Fibroblast of skin of left biceps (primary cell): Measurements from ENCODE around the gene DNAH17.

Experiments
- DNase-seq, 2 experiments: peaks; one replicate each; pipeline ENCODE4 v3.0.0-alpha.2; 2013; ENCODE audit warnings: low read depth in 2 of 2

The DNAH17 gene

GRCh38 chr17:78496311-78496710, 80.9 kb downstream of the DNAH17 start:
- no peak for DNase-seq

DNA sequence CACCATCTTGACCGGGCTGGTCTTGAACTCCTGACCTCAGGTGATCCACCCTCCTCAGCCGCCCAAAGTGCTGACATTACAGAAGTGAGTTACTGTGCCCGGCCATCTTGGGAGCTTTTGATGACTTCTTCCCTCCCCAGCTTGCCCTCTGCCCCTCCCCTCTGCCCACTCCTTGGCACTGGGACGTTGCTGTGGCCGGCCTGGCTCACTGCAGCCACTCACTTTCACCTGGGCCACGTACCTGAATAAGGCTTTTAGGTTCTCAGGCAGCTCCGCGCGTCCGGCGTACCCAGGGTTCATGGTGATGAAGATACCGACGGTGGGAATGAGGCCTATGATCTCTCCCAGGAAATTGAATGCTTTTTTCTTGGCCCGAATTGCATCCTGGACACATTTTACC, 81.6 kb downstream of the DNAH17 start:
- DNase-seq, result no peak

DNA sequence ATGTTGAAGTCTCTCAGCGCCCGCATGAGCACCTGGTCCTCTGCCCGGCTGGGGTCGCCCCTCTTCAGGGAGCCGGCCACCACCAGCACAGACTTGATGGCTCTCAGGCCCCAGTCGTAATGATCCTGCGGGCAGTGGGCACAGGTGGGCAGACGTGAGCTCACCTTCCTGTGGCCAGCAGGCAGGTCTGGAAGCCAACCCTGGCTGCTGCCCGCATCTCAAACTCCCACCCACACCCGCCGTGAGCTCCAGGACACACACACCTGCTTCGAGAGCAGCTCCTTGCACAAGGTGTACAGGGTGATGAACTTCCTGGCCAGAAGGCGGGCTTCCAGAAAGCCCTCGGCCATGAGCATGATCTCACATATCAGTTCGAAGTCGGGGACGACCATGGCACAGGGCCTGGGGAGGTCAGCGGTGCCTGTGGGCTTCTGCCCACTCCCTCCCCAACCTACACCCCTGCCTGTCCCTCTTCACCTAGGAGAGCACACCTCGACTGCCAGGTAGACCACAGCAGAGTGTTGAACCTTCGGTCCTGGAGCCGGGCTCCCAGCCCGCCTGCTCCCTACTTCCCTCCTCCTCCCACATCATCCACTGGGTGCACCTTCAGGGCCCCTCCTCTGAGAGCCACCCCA, 82.4 kb downstream of the DNAH17 start:
- no peak for DNase-seq

DNA sequence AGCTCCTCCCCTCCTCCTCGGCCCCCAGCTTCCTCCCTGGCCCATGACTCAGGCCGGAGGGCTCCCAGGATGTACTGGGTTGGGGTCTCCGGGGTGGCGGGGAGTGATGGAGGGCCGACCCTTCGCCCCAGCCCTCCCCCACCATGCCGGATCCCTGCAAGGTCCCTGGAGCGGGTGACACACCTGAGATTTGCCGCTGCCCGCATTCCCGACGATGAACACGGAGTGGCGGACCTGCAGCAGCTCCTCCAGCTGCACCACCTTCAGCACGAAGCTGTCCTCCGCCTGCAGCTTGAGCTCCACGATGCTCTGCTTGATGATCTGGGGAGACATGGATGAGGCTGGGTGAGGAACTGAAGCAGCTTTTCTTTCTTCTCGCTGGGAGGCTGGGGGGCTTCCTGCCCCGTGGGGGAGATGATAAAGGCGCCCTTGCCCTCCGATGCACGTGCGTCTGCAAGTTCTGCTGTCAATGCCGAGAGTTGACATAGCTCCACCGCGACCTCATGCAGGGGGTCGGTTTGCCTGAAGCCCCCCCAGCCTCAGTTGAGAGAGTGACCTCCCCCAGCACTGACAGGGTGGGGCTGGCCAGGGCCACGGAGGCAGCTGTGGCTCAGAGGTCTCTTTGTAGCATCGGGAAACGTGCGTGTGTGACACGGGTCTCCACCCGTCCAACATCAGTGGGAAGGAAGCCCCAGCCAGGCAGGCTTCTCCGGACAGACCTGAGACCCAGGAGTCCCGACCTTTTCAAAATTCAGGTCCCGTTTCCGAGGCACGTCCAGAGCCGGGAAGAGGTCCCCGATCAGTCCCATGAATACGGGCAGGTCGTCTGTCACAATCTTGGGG, 83.1 kb downstream of the DNAH17 start:
- no peak for DNase-seq

DNA sequence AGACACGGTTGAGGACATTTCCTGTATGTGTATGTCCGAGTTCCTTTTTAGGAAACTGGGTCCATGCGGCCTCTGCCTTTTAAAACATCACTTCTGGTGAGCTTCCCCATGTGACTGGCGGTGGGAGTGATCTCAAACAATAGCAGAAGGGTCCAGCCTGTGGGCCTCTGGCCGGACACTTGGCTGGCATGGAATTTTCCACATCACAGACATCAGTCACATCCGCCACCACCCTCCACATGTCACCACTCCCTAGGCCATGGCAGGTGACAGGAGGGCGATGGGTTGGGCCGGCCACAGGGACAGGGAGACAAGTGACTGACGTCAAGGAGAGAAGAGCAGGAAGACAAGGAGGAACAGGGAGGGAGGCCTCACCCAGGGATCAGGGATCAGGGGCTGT, 83.7 kb downstream of the DNAH17 start:
- no peak for DNase-seq

DNA sequence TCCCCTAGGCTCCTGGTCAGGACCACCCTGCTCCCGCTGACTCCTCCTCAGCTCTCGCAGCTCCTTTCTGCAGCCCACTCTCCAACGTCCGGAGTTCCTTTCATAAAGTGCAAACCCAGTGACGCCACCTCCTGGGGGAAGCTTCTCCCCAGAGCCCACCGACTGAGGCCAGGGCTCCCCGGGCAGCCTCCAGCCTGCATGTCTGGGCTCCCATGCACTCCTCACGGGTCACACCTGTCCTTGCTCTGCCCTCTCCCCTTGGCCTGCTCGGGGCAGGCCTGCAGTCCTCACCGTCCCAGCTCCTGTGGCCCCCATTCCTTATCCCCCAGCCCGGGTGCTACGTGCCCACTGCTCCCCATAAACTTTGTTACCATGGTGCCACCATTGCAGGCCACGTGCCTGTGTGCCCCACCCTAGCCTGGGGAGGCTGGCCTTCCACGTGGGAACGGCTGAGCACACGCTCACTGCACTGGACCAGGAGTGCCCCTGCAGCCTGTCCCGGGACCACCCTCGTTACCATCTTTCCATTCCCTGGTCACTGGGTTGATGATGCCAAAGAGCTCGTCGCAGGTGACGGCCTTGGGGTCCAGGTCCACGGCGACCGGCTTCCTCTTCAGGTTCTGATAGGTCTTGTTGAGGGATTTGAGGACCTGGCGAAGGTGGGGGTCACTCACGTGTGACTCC, 84.9 kb downstream of the DNAH17 start:
- DNase-seq, result no peak

DNA sequence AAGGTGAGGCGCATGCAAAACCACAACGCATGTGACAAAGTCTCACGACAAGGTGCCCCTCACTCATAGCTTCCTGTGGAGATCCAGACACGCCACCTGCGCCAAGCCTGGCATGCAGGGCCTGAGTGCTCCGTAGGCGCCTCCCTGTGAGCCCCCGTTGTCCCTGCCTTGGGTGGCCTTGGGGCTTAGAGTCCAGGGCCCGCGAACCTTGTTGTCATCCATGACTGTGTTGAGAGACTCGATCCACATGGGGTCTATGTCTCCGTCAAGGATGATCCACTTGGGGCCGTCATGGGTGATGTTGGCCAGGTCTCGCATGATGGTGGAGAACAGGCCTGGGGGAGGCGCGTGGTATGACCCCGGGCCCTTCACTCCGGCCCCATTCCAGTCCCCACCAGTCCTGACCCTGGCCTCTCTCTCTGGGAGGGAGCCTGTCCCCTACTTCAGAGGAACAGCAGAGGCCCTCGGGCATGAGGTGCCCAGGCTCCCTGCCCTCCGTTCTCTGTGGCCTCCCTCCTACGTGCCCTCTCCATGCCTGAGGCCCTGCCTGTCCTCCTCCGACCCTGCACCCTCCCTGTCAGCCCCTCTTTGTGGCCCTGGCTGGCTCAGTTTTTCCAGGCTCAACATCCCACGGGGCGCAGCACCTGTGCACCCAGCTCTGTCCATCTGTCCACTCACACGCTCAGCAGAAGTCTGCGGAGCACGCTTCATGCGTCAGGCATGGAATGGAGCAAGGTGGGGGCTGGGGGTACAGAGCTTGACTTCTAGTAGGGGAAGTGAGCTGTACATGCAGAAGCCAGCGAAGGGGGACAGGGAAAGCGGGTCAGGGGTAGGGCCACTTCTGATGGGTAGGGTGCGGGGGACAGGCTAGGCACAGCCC, 85.7 kb downstream of the DNAH17 start:
- DNase-seq, result no peak

- DNase-seq, result no peak
These were observed 86.5 kb downstream of the DNAH17 start for GRCh38 chr17:78490673-78491072.

DNA sequence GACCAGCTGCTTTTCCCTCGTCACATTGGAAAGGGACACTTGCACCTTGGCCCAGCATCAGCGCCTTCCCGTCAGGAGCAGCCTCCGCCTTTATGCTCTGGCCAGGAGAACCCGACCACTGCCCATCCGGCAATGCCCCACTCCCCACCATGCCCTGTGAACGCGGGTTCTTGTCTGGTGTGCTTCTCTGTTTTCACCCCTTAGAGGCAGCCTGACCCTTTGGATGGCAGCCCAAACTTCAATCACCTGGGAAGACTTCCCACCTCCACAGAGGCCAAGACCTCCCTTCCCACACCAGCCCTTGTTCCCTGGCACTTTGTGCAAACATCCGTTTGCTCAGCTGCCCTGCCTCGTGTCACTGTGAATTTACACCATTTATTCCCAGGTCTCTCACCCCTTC, 87.0 kb downstream of the DNAH17 start:
- DNase-seq, result no peak

DNA sequence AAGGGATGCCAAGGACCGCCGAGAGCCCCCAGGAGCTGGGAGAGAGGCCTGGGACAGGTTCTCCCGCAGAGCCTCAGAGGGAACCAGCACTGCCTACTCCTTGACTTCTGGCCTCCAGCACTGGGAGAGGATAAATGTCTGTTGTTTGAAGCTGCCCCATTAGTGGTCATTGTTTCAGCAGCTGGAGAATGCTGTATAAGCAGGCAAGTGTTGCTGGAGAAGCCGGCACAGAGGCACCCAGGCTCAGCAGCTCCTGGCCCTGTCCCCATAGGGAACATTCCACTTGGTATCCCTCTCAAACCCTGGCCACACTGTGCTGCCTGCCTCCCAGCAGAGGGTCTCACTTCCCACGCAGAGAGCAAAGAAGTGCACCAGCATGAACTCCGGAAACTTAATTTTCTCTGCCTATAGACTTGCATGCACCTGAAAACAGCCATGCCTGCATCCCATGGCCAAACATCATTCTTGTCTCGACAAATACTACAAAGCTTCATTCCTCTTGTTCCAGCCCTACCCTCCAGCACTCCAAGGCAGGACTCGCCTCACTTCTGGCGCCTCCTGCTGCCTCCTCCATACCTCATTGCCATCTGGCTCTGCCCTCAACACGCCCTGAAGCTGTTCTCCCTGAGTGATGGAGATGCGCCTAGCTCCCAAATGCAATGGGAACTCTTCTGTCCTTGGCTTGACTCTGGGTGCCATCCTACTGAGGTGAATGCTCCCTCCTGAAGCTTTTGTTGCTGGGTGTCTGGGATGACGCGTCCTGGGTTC, 88.1 kb downstream of the DNAH17 start:
- DNase-seq, result no peak

DNA sequence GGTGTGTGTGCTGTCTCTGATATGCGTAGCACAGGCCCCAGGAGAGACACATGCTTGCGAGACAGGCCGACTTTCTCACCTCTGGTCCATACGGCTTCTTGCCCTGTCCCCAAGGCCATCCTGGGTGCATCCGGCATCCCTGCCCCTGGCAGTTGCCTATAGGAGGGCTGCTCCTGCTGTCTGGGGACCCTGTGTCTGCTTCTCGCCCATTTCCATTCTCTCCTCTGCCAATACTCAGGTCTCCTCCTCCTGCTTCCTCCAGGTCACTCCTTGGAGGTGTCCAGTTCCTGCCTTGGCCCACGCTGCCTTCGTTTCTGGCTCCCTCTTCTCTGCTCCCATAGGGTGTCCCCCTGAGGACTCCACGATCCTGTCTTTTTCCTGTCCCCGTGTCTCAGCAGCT, 89.0 kb downstream of the DNAH17 start:
- DNase-seq, result no peak

GRCh38 chr17:78486946-78487680, 90.1 kb downstream of the DNAH17 start:
- DNase-seq, result no peak

DNA sequence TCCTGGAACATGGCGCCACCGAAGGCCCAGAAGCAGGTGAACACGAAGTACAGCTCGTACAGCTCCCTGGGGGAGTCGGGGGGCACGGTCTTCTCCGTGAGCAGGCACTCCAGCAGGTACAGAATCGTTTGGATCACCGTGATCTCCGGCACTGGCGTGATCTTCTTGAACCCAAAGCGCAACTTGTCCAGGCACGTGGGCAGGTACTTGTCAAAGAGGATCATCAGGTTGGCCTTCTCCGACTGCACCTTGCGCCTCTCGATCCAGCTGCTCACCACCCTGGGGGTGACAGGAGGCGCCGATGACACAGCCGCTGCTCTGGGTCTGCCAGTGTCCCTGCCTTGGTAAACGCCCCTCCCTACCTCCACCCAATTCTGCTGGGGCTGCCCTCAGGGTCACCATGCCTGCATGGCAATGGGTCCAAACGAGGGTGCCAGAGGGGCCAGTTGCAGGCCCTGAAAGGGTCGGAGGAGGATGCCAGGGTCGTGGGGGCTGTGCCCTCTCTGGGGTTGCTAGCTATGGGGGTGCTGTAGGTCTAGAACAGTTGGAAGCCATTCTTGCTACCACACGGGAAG, 90.9 kb downstream of the DNAH17 start:
- DNase-seq, result no peak

GRCh38 chr17:78485290-78486168, 91.7 kb downstream of the DNAH17 start:
- DNase-seq, result no peak

DNA sequence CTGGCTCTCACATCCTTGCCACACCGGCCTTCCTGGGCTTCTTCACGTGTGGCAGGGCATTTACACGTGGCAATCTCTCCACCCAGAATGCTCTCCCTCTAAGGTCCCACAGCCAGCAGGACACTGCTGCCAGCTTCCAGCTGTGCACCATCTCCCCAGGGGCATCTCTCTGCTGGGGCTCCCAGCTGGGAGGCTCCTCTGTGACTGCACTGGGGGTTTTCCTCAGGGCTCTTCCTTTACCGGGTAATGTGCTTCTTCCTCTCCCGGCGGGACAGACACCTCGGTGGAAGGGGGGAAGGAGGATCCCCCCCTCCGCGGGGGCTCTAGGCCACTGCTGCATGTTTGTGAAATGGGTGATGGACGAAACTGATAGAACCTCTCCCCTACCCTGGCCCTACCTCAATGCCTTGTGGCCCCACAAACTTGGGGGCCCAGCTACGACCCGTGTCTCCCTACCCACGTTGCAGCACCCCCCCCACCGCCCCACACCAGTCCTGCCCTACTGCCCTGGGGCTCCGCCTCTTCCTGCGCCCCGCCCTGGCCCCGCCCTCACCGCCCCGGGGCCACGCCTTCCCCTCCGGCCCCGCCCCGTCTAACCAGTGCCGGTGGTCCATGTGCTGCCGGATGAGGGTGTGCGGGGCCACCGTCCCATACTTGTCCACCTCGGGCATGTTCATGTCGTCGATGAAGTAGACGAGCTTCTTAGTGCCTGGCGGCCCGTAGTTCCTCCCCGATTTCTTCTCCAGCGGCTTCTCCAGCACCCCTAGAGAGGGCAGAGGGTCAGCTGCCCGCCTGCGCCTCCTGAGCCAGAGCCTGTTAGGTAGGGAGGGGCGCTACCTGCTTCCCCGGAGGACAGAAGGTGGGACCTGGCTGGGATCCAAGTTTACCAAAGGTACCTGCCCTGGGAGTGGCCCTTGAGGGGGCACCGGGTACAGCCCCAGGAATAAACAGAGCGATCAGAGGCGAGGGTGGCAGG, 92.6 kb downstream of the DNAH17 start:
- no peak for DNase-seq

- no peak for DNase-seq
These were observed 97.8 kb downstream of the DNAH17 start for GRCh38 chr17:78479369-78479768.

GRCh38 chr17:78478757-78479297, 98.4 kb downstream of the DNAH17 start:
- no peak for DNase-seq
